Left cardiac atrium (tissue), 4 donors: Measurements from ENCODE around the gene RPN1. TPM values are rescaled to one million over a fixed set of nuclear protein-coding genes. Genes with fewer than 3 reads are reported as not detected.
"Not testable (repeated sequence)": the region's sequence is repeated elsewhere in the genome, so short reads cannot be mapped to it uniquely, and the experiment has no call there.

Experiments used
- ATAC-seq, 2 donors: fragments of 200-7000 bp; cut with Tn5 transposase; one replicate each; pipeline ENCODE4 v1.9.1; 2020; ENCODE audit warnings: mild to moderate bottlenecking in 2 of 2, moderate library complexity in 2 of 2
- DNase-seq: peaks from one replicate; pipeline ENCODE4 v3.0.0-alpha.2; 2020
- intact Hi-C, 2 donors: fragments of 100-400 bp; cut with DNase I; formaldehyde crosslinking; loops; one replicate each; pipeline versions ENCODE4 v1.14.1 to v1.15.1; 2022 to 2023
- total RNA-seq, 2 donors: library from RNA; stranded (reverse); fragmentation: NEBNext Ultra II Directional; extraction: Animal tissue kit (Norgen Biotek cat#: 25700); gene quantifications; one replicate each; pipeline ENCODE4 v1.2.1, GENCODE V29; 2021
- donor health status: DM: no; HTN: yes; CAD: no.
- donor health status: DM: no; HTN: yes; CAD: no; lungs with severe emphysema.
- donor health status: DM: yes; HTN: yes; CAD: no.
- donor health status: Dilated cardiomyopathy.

Gene RPN1
- total RNA-seq, 2 donors from 2014 or later, result 139 to 170 TPM

- intact Hi-C loops, DNase-seq: not testable (repeated sequence)
These were observed 3.6 kb upstream of the RPN1 start for GRCh38 chr3:128653993-128654805.

GRCh38 chr3:128653383-128653992 lies 2.9 kb upstream of the RPN1 start:
- ATAC-seq, DNase-seq, intact Hi-C loops: not testable (repeated sequence)

More at GRCh38 chr3:128653993-128654805, 3.6 kb upstream of the RPN1 start:
- not testable (repeated sequence) for ATAC-seq

GRCh38 chr3:128648940-128649663 lies 1.5 kb downstream of the RPN1 start:
- DNase-seq, result no peak
- intact Hi-C loops, result no loop called here
- no peak for ATAC-seq

- intact Hi-C loops, result no loop called here
- ATAC-seq, result no peak
- DNase-seq, result no peak
These were observed 2.2 kb downstream of the RPN1 start for GRCh38 chr3:128648402-128648801.

GRCh38 chr3:128647307-128647706 lies 3.3 kb downstream of the RPN1 start:
- intact Hi-C loops, result no loop called here
- ATAC-seq, result no peak
- no peak for DNase-seq

- intact Hi-C loops, result no loop called here
- DNase-seq (no peak), ATAC-seq (no peak)
These were observed 16.5 kb downstream of the RPN1 start for GRCh38 chr3:128634075-128634611.

GRCh38 chr3:128632301-128632700 lies 18.3 kb downstream of the RPN1 start:
- no peak for ATAC-seq

GRCh38 chr3:128629936-128630335 lies 20.7 kb downstream of the RPN1 start:
- intact Hi-C loops, result no loop called here
- ATAC-seq (no peak), DNase-seq (no peak)

More at GRCh38 chr3:128632301-128632700, 18.3 kb downstream of the RPN1 start:
- DNase-seq, result no peak
- intact Hi-C loops, result no loop called here

GRCh38 chr3:128625409-128625945 lies 25.1 kb downstream of the RPN1 start:
- ATAC-seq (no peak), DNase-seq (no peak)
- intact Hi-C loops, result no loop called here

GRCh38 chr3:128624526-128625138 lies 26.0 kb downstream of the RPN1 start:
- intact Hi-C loops, result no loop called here
- peak; percentile 45 to 79 for ATAC-seq

GRCh38 chr3:128623762-128624176 lies 26.8 kb downstream of the RPN1 start:
- DNase-seq, result no peak
- peak in 1 of 2 donors; percentile 12 for ATAC-seq
- intact Hi-C loops, result no loop called here

More at GRCh38 chr3:128624526-128625138, 26.0 kb downstream of the RPN1 start:
- DNase-seq, result no peak

GRCh38 chr3:128621931-128622330 lies 28.7 kb downstream of the RPN1 start:
- DNase-seq (no peak), ATAC-seq (no peak)
- intact Hi-C loops, result no loop called here

- intact Hi-C loops, result no loop called here
- ATAC-seq, result no peak
- no peak for DNase-seq
These were observed 29.4 kb downstream of the RPN1 start for GRCh38 chr3:128621234-128621633.

GRCh38 chr3:128620268-128620691 lies 30.3 kb downstream of the RPN1 start:
- ATAC-seq, result no peak
- intact Hi-C loops, result no loop called here
- no peak for DNase-seq

GRCh38 chr3:128619146-128619890 lies 31.3 kb downstream of the RPN1 start:
- no peak for ATAC-seq
- no peak for DNase-seq
- intact Hi-C loops, result loop anchor here (5.0 to 10.0 kb wide), 2 partner anchors 228 to 235 kb away; no protein-coding TSS in a partner anchor

- ATAC-seq (no peak), DNase-seq (no peak)
- intact Hi-C loops, result loop anchor here (5.0 to 10.0 kb wide), 2 partner anchors 229 to 236 kb away; no protein-coding TSS in a partner anchor
These were observed 32.3 kb downstream of the RPN1 start for GRCh38 chr3:128618398-128618726.

- intact Hi-C loops, result loop anchor here (5.0 to 10.0 kb wide), 2 partner anchors 230 to 237 kb away; no protein-coding TSS in a partner anchor
- ATAC-seq, result peak; percentile 95 to 98
- DNase-seq, result peak; percentile 98
These were observed 32.8 kb downstream of the RPN1 start for GRCh38 chr3:128617557-128618397.
